ENCODE data around the gene LRRC3.

LRRC3 gene

DNA sequence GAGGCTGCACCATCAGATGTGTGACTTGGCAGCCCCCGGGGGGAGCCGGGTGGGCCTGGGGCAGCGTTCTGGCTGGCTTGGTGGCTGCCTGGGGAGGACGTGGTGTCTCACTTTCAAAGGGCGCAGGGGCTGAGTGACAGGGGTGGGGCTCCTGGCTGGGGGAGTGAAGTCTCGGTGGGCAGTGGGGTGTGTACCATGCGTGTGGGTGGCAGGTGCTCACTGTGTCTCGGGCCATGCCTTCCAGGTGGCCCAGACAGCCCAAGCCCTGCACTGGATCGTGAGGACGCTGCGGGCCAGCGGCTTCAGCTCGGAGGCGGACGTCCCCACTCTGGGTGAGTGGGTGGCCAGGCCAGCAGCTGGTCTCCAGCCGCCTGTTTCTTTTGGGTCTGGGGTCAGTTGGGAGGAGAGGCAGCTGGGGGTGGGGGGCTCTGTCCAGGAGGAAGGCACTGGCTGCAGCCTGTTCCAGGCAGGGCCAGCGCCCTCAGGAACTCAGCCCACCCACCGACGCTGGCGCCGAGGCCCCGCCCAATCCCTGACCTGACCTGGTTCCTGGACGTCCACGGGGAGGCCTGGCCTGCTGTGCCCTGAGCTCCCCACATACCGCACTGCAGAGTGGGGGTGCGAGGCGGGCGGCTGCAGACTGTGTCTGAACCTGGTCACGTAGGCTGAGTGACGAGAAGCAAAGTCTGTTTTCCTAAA is 30.6 kb upstream of the LRRC3 start:
- no peak for DNase-seq

GRCh38 chr21:44425307-44425894 is 29.9 kb upstream of the LRRC3 start:
- no peak for DNase-seq

DNA sequence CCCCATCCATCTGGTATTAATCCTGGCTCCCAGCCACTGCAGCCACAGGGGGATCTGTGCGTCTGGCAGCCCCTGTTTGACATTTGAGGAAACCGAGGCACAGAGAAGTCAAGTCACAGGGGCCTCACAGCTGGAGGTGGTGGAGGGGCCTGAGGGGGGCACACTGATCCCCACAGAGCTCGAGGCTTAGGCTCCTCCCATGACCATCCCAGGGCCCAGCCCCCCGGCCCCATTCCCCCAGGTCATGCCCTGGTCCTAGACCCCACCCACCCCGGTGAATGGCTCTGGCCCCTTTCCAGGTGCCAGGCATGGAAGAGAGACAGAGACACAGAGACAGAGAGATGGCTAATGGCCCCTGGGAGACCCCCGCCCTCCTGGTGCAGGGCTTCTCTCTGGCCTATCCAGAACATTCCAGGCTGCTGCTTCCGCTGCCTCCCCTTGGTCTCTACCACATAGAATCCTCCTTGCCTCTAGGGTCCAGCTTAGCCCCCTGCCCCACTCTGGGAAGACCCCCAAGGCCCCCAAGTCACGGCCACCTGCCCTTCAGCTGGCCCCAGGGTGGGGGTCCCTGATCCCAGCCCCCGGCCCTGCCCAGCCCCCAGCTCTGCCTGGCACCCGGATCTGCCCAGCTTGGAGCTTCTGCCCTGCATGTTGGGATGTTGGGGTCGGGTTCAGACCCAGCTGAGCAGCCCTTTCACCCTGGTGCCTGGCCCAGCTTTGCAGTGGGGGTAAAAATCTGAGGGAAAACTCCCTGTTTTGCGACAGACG is 29.2 kb upstream of the LRRC3 start:
- DNase-seq, result no peak

DNA sequence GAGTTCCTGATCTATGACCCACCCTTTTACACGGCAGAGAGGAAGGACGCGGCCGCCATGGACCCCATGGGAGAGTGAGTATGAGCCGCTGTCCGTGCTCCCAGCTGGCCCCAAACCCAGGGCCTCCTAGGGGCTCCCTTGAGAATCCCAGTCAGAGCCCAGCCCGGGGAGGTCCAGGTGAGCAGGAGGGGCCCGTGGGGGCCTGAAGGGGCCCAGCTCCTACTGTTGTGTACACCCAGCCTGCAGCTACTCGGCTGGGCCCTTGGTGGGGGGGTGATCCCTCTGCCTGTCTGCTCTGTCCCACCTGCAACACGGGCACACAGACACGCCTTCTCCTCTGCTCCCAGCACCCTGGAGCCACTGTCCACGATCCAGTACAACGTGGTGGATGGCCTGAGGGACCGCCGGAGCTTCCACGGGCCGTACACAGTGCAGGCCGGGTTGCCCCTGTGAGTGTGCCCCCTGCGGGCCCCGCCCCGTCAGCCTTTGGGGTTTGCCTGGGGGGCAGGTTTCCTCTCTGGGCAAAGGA is 28.6 kb upstream of the LRRC3 start:
- DNase-seq, result no peak

- DNase-seq, result no peak
Measured at GRCh38 chr21:44427241-44428120, 27.8 kb upstream of the LRRC3 start.

- peak; percentile 73 for DNase-seq
Measured at GRCh38 chr21:44428281-44428960, 26.9 kb upstream of the LRRC3 start.

GRCh38 chr21:44429894-44430293 is 25.4 kb upstream of the LRRC3 start:
- DNase-seq, result no peak

DNA sequence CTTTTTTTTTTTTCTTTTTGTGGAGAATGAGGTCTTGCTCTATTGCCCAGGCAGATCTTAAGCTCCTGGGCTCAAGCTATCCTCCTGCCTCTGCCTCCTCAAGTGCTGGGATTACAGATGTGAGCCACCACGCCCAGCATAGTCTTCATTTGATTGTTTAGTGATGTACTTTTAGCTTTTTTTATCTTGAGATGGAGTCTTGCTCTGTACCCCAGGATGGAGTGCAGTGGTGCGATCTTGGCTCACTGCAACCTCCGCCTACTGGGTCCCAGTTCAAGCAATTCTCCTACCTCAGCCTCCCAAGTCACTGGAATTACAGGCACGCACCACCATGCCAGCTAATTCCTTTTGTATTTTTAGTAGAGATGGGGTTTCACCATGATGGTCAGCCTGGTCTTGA is 24.0 kb upstream of the LRRC3 start:
- DNase-seq, result no peak

DNA sequence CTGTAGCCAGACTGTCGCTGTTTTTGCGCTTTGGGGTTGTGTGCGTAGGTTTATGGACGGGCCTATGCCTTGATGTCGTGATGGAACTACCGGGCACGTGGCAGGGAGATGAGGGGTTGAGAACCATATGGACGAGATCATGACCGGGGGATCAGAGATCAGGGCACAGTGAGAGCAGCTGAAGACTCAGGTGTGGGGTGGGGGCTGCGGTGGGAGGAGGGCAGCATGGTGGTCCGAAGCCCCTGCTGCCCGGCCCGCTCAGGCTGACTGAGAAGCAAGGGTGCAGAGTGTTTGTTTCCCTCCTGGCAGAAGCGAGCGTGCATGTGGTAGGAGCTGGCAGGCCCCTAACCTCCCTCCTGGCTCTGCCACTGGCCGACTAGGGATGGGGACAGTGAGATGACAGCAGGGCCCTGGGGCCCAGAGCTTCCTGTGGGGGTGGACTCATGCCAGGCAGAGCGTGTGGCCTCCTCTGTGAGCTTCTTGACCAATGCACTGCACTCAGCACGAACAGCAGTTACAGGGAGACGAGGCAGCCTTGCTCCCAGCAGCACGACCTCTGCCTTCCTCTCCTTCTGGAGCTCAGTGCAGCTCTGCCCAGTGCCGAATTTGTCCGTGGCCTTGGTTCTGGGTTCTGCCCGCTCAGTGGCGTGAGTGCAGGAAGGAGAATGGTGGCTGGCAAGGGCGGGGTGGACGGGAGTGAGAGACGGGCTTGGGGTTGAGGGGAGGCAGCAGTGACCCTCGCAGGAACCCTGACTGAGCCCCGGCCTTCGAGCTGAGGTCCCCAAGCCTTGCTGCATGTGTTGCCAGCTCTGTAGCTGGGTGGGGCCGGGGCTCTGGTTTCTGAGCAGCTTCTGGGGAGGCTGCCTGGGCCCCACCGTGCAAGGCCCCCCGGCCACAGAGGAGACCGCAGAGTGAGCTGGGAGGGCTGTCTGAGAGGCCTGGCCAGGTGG is 22.2 kb upstream of the LRRC3 start:
- no peak for DNase-seq

- no peak for DNase-seq
Measured at GRCh38 chr21:44433791-44434567, 21.3 kb upstream of the LRRC3 start.

- no peak for DNase-seq
Measured at GRCh38 chr21:44434568-44434925, 20.8 kb upstream of the LRRC3 start.

DNA sequence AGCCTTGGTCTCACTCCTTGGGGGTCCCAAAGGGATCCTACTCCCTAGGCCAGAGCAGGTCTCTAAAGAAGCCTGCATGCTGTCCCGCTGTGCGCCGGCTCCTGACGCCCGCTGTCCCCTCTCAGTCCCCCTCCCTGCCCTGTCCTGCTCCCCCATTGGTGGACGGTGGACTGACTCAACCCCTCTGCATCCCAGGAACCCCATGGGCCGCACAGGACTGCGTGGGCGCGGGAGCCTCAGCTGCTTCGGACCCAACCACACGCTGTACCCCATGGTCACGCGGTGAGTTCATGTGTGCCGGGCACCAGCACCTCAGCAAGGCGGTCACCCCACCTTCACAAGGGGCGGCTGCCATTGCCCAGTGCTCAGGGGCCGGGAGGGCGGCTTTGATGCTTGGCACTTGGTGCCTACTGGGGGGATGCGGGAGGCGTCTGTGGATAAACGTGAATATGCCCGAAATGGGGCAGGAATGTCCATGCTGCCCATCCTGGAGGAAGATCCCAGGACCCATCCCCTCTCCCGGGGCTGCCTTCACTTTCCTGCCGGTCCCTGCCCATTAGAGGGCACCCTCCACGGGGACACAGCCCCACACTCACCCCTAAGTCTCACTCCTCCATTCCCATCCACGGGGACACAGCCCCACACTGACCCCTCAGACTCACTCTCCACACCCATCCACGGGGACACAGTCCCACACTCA is 20.2 kb upstream of the LRRC3 start:
- DNase-seq, result no peak

DNA sequence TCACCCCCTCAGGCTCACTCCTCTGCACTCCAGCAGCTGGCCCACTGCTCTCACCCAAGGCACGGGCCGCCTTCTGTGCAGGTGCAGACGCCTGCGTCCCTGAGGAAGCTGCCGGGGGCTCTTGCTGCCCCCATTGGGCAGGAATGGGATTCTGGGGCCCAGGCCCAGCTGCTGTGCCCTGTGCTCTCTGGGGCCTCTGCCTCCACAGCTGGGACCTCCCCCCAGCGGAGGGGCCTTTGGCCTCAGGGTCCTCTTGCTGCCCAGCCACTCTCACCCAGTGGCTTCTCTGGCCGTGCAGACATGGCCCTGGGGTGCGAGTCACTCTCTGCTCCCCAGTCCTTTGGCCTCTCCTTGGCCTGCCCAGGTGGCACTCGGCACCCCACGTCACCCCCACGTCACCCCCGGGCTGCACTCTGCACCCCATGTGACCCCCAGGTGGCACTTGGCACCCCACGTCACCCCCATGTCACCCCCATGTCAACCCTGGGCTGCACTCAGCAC is 19.1 kb upstream of the LRRC3 start:
- DNase-seq, result no peak

DNA sequence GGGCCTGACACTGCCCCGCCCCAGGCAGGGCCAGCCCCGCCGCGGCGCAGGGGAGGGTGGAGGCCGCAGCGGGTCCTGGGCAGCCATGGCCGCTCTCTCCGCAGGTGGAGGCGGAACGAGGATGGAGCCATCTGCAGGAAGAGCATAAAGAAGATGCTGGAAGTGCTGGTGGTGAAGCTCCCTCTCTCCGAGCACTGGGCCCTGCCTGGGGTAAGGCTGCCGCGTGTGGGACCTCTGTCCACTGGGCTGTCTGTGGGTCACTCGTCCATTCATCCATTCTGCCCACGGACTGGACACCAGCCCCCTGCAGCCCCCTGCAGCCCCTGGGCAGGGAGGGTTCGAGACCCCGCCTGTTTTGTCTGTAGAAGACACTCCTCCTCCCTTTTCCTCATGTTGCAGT is 18.4 kb upstream of the LRRC3 start:
- no peak for DNase-seq

DNA sequence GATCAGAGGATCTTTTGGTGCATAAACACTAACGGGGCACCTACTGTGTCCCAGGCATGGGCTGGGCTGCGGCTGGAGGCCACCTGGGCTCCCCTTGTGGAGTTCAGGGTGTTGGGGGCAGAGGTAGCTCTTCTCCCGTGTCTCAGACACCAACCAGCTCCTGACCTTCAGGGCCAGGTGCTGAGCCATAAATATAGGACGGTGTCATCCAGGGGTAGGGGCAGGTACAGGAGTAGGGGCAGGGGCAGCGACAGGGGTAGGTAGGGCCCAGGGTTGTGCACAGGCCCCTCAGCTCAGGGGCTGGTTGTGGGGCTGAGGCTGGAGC is 18.0 kb upstream of the LRRC3 start:
- no peak for DNase-seq

GRCh38 chr21:44437696-44438431 is 17.4 kb upstream of the LRRC3 start:
- no peak for DNase-seq

GRCh38 chr21:44438531-44439210 is 16.6 kb upstream of the LRRC3 start:
- DNase-seq, result no peak

- DNase-seq, result no peak
Measured at GRCh38 chr21:44439211-44439600, 16.1 kb upstream of the LRRC3 start.

Measured in stimulated activated CD4-positive, alpha-beta T cell treated with anti-CD3 and anti-CD28 coated beads, Interleukin-1b, Interleukin-23, amount 100 ng/mL, for 48 hours (primary cell).